Adipose tissue (tissue), 3 donors: ENCODE data around the gene TBKBP1. TPM values are rescaled to one million over a fixed set of nuclear protein-coding genes. Genes with fewer than 3 reads are reported as not detected.
A peak's percentile ranks its signal among the peaks of the same experiment; 100 is the strongest.

ENCODE experiments used
- H3K27ac ChIP-seq: one replicate; pipeline ENCODE4 v1.5.1; 2013; ENCODE audit warnings: low read depth, low read length
- WGBS, 3 donors: extraction: QIAGEN DNeasy Blood & Tissue Kit; methylation state at CpG; one replicate each; pipeline ENCODE4 v1.1.7; 2013; 5-methylcytosine and 5-hydroxymethylcytosine counted together
- polyA plus RNA-seq, 3 donors: library from polyadenylated mRNA; stranded (reverse); fragments of 200-250 nt; gene quantifications; one replicate each; pipeline ENCODE4 v1.2.3, GENCODE V29; 2013
- donor health status: healthy with polysubstance abuse.
- donor health status: Bipolar disorder and iron deficiency.
- donor health status: healthy.

TBKBP1 gene
- polyA plus RNA-seq: 10 to 100 TPM in 2 of 3 donors, 1 to 10 TPM in 1; 5.9 to 21.5 (median 14.2) TPM

DNA sequence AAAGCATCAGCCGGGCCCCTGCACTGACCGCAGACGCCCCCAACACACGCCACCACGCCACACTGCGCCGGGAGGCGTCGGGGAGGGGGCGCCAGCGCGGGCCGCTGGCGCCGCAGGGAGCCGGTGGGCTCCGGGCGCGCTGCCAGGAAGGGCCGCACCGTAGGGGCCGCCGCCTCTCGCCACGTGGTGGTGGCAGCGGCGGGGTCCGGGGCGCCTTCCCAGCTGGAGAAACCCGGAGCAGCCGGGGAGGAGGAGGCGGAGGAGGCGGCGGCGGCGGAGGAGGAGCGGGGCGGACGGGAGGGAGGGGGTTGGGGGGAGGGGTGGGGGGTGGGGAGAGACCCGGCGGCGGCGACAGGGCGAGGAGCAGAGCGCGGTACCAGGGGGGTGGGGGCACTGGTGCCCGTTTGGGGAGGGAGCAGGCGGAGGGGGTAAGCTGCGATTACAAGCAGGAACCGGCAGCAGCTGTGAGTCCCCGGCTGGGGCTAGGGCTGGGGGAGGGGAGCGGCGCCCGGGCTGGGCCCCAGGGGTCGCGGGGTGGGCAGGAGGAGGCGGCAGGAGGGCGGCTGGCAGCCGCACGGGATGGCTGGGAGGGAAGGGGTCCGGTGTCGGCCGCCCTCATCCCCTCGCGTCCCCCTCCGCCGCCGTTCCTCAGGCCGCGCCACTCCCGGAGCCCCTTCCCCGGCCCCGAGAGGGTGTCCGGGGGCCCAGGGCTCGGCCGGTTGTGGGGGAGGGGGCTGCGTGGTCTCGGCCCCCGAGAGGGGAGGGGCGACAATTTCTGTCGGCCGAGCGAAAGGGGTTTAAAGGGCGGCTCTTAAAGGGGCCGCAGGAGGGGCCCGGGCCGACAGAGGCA, at the start of gene TBKBP1:
Gene TBKBP1, plus strand, starts transcription at position 431 of the 850 bp plus-strand sequence. CDS start 1,952 bp downstream, outside the sequence.
- no peak within 1 kb of the TSS for H3K27ac ChIP-seq
- WGBS, 3 donors: 0 to 1% (median 1%) methylated on average over 52 to 83 of the region's 87 CpGs

- 49 to 85% (median 63%) methylated on average over 5 of the region's 5 CpGs for WGBS, 3 donors
- no peak overlapping the region for H3K27ac ChIP-seq
These were observed 49.6 kb upstream of the TBKBP1 start for GRCh38 chr17:47644324-47644723.

GRCh38 chr17:47649153-47649971, 44.6 kb upstream of the TBKBP1 start, which contains the start of gene KPNB1:
Gene KPNB1, plus strand, starts transcription at chr17:47649919. Its CDS starts 326 bp downstream, at chr17:47650245.
- H3K27ac ChIP-seq: peak within 1 kb of the TSS; percentile 70
- WGBS, 3 donors: 0 to 1% (median 1%) methylated on average over 72 to 74 of the region's 74 CpGs

DNA sequence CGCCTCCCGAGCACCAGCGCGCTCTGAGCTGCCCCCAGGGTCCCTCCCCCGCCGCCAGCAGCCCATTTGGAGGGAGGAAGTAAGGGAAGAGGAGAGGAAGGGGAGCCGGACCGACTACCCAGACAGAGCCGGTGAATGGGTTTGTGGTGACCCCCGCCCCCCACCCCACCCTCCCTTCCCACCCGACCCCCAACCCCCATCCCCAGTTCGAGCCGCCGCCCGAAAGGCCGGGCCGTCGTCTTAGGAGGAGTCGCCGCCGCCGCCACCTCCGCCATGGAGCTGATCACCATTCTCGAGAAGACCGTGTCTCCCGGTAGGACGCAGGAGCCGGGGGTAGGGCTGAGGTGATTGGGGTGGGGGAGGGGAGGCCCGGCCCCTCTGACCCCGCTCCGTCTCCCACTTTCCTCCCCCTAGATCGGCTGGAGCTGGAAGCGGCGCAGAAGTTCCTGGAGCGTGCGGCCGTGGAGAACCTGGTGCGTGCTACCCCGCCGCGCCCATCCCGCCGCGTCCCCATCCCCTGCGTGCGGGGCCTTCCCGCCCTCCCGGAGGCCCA, 43.9 kb upstream of the TBKBP1 start:
- 0 to 1% (median 0%) methylated on average over 33 to 45 of the region's 48 CpGs for whole genome bisulfite sequencing, 3 donors
- peak overlapping the region; percentile 70 for H3K27ac ChIP-seq

- WGBS, 3 donors: 1 to 2% (median 2%) methylated on average over 19 to 31 of the region's 39 CpGs
- H3K27ac ChIP-seq: no peak overlapping the region
These were observed 43.1 kb upstream of the TBKBP1 start for GRCh38 chr17:47650525-47651522.

GRCh38 chr17:47651704-47652103, 42.3 kb upstream of the TBKBP1 start:
- no peak overlapping the region for H3K27ac ChIP-seq
- WGBS, 3 donors: 43 to 53% (median 51%) methylated on average over 2 of the region's 2 CpGs

DNA sequence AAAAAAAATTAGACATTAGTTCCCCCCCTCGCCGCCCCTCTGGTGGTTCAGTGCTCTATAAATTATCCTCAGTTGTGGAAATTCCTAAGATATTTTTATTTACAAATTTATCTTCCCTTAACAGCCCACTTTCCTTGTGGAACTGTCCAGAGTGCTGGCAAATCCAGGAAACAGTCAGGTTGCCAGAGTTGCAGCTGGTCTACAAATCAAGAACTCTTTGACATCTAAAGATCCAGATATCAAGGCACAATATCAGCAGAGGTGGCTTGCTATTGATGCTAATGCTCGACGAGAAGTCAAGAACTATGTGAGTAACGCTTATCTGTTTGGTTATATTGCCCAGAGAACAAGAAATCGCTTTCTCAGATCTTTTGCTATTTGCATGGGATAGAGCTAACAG, 41.4 kb upstream of the TBKBP1 start:
- 77 to 90% (median 80%) methylated on average over 6 of the region's 6 CpGs for WGBS, 3 donors

DNA sequence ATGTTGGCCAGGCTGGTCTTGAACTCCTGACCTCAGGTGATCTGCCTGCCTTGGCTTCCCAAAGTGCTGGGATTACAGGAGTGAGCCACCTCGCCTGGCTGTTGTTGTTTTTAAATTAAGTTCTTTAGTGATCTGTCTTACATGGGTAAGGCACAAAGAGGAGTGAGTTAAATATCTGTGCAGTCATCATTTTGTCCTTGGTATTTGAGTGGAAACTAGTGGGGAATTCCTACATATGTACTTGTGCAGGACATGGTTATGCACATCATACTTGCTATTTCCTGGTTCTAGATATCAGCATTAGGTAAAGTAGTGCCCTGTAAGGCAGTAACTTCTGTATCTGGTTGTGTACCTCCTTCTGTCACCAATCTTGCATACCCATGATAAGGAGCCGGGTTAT, 40.5 kb upstream of the TBKBP1 start:
- H3K27ac ChIP-seq: no peak overlapping the region
- WGBS, 3 donors: 57 to 75% (median 66%) methylated on average over 2 of the region's 2 CpGs

More for the DNA sequence above, 41.4 kb upstream of the TBKBP1 start:
- H3K27ac ChIP-seq: no peak overlapping the region

DNA sequence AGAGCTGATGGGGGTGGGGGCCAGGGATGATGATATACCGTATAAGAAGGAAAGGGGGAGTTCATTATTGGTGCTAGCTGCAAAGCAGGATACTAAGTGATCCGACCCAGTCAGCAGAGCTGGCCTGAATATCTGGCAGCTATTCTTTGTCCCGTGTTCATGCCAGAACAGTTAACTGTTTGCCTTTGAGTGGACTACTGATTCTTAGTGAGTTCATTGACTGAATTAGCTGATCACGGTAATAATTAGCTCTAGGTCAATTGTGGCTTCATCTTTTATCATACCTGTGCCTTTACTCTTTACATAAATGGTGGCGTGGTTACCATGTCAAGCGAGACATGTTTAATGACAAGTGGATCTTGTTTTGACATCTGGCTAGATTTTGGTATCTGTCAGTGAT, 39.0 kb upstream of the TBKBP1 start:
- no peak overlapping the region for H3K27ac ChIP-seq
- WGBS, 3 donors: 27 to 70% (median 61%) methylated on average over 6 of the region's 6 CpGs

- H3K27ac ChIP-seq: no peak overlapping the region
- 36 to 72% (median 36%) methylated on average over 6 of the region's 6 CpGs for WGBS, 3 donors
These were observed 33.9 kb upstream of the TBKBP1 start for GRCh38 chr17:47660064-47660492.

DNA sequence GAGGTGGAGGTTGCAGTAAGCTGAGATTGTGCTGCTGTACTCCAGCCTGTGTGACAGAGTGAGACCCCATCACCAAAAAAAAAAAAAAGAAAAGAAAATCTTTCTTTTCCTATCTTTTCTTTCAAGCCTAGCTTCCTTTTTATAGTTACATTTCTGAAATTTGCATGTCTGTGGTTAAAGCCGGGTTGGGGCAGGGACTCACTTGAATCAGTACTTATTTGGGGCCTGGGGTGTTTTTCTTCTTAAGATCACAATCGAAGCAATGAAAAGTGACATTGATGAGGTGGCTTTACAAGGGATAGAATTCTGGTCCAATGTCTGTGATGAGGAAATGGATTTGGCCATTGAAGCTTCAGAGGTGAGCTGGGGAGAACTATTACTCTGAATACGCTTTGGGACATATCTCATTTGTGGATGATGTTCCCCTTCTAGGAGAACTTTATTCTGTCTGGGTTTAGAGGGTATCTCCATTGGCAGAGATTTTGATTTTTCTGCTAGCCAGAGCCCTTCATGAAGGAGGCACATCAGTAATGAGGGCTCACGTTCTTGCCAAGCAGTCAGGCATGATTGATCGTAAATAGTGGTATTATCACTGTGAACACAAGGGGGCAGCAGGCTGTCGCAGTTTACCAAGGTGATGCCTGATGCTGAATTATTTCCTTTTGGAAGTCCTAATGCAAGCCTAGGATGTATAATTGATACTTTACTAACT, 29.9 kb upstream of the TBKBP1 start:
- WGBS, 3 donors: 40 to 45% (median 41%) methylated on average over 6 of the region's 6 CpGs
- H3K27ac ChIP-seq: no peak overlapping the region

- no peak overlapping the region for H3K27ac ChIP-seq
These were observed 29.4 kb upstream of the TBKBP1 start for GRCh38 chr17:47664624-47664941.

DNA sequence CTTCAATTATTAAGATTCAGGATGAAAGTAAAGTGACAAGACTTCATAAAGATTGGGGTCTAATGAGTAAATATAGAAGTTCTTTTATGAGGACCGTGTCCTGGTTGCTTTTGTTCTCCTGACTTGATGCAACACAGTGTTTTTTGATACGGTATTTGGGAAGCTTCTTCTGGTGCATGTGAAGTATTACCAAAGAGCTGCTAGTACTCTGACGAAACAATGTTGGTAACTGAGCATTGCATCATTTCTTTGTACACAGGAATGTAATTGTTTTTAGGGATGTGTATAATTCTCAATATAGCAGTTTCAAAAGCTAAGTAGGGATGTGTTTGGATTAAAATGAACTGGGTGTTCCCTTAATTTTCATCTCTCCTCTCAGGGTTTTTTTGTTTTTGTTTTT, 28.3 kb upstream of the TBKBP1 start:
- no peak overlapping the region for H3K27ac ChIP-seq
- WGBS, 3 donors: 37 to 69% (median 39%) methylated on average over 3 of the region's 3 CpGs

DNA sequence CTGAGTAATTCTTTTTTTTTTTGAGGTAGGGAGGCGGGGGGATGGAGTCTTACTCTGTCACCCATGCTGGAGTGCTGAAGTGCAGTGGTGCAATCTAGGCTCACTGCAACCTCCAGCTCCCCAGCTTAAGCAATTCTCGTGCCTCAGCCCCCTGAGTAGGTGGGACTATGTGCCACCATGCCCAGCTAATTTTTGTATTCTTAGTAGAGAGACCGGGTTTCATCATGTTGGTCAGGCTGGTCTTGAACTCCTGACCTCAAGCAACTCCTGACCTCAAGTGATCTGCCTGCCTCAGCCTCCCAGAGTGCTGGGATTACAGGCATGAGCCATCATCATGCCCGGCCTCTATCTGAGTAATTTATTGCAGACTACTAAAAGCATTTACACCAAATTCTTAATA, 24.9 kb upstream of the TBKBP1 start:
- 69 to 87% (median 71%) methylated on average over 4 of the region's 4 CpGs for WGBS, 3 donors
- H3K27ac ChIP-seq: no peak overlapping the region

- WGBS, 3 donors: 15 to 26% (median 16%) methylated on average over 1 of the region's 1 CpG
These were observed 23.9 kb upstream of the TBKBP1 start for GRCh38 chr17:47670064-47670463.

GRCh38 chr17:47674499-47674898, 19.5 kb upstream of the TBKBP1 start:
- WGBS, 3 donors: 81 to 91% (median 90%) methylated on average over 4 of the region's 4 CpGs
- no peak overlapping the region for H3K27ac ChIP-seq

More at GRCh38 chr17:47670064-47670463, 23.9 kb upstream of the TBKBP1 start:
- H3K27ac ChIP-seq: no peak overlapping the region
